Measurements from ENCODE around the gene FEV. TPM values are rescaled to one million over a fixed set of nuclear protein-coding genes. Genes with fewer than 3 reads are reported as not detected.
A peak's percentile ranks its signal among the peaks of the same experiment; 100 is the strongest.

Gene FEV
- total RNA-seq, 1 donor from 2014 or later, result not detected

DNA sequence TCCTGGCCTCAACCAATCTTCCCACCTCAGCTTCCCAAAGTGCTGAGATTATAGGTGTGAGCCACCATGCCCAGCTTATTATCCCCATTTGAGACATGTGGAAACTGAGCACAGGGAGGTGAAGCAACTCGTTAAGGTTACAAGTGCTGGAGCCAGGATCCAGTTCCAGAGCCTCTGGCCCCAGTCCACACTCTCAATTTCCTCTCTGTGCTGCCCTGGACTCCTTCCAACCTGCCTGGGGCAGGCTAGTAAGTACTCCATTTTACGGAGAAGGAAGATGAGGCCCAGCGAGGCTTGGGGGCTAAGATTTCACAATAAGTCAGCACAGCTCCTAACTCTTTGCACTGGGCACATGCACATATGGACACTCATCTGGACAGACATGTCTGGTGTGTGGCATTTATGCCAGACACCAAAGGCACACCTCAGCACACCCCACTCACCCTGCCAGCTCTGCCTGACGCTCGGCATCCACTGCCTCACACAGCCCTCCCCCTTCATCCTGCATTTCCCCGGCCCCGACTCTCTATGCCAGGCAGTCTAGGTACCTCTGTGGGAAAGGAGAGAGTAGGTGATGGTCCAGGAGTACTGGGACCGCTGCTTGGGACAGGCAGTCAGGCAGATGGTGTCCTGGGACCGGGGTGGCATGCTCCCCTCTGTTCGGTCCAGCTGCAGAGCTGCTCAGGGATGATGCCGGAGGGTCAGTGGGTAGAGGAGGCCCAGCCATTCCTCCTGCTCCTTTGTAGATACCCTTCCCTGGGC is 35.8 kb upstream of the FEV start:
- Mint-ChIP-seq H3K9me3 (ENCODE audit: low read depth) (no peaks in the 10 kb centered on the region), H3K4me1 (ENCODE audit: low read depth) (no peaks in the 10 kb centered on the region), H3K4me3 (ENCODE audit: unreplicated experiment) (no peak overlapping the region), H3K27me3 (ENCODE audit: low read depth) (peaks cover 39% of the 10 kb centered on the region), H3K36me3 (ENCODE audit: low read depth) (no peaks in the 10 kb centered on the region), H3K27ac (ENCODE audit: unreplicated experiment) (no peak overlapping the region)
- DNase-seq (ENCODE audit: low spot score), result peak; percentile 49
- TF ChIP-seq, protein P1, sequence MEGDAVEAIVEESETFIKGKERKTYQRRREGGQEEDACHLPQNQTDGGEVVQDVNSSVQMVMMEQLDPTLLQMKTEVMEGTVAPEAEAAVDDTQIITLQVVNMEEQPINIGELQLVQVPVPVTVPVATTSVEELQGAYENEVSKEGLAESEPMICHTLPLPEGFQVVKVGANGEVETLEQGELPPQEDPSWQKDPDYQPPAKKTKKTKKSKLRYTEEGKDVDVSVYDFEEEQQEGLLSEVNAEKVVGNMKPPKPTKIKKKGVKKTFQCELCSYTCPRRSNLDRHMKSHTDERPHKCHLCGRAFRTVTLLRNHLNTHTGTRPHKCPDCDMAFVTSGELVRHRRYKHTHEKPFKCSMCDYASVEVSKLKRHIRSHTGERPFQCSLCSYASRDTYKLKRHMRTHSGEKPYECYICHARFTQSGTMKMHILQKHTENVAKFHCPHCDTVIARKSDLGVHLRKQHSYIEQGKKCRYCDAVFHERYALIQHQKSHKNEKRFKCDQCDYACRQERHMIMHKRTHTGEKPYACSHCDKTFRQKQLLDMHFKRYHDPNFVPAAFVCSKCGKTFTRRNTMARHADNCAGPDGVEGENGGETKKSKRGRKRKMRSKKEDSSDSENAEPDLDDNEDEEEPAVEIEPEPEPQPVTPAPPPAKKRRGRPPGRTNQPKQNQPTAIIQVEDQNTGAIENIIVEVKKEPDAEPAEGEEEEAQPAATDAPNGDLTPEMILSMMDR (IDR thresholded peaks at IDR 0.05), result no peak

DNA sequence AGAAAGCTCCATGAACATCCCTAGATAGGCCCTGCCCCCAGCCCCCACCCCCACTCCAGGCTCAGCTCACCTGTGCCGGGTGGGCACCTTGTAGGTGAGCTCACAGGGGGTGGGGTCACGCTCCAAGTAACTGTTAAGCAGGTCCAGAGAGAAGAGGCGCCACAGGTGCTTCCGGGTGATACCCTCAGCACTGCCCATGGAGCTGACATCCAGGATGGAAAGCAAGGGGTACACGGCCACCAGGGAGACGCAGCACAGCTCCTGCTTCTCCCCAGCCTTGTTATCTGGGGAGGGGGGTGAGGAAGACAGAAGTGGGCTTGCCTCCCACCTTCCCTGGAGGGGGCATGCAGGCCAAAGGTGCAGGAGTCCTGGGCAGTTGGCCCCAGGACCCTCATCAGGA is 34.5 kb upstream of the FEV start:
- Mint-ChIP-seq H3K9me3 (ENCODE audit: low read depth) (no peaks in the 10 kb centered on the region), H3K27ac (ENCODE audit: unreplicated experiment) (no peak overlapping the region), H3K36me3 (ENCODE audit: low read depth) (no peaks in the 10 kb centered on the region), H3K27me3 (ENCODE audit: low read depth) (peaks cover 37% of the 10 kb centered on the region), H3K4me1 (ENCODE audit: low read depth) (no peaks in the 10 kb centered on the region), H3K4me3 (ENCODE audit: unreplicated experiment) (no peak overlapping the region)
- peak; percentile 54 for DNase-seq (ENCODE audit: low spot score)
- TF ChIP-seq, protein P1 (IDR thresholded peaks at IDR 0.05), result no peak

DNA sequence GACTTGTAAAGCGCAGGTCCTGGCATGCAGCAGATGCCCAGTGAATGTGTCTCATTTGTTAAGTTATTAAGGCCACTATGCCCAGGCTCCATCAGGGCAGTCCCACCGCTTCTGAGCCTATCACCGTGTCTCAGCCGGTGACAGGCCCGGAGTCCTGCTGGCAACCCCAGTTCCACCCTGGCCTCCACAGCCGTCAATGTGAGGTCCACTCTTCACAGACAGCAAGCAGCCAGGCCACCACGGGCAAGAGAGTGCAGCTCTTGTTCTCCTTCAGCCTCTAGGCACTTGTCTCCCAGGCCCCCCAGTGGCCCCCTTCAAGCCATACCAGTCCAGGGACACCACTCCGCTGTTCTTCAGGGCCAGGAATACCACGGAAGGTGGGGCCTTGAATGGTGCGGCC is 33.7 kb upstream of the FEV start:
- no peak overlapping the region for H3K27ac Mint-ChIP-seq (ENCODE audit: unreplicated experiment)
- peaks cover 43% of the 10 kb centered on the region for H3K27me3 Mint-ChIP-seq (ENCODE audit: low read depth)
- H3K36me3 Mint-ChIP-seq (ENCODE audit: low read depth), result no peaks in the 10 kb centered on the region
- no peak overlapping the region for H3K4me3 Mint-ChIP-seq (ENCODE audit: unreplicated experiment)
- H3K4me1 Mint-ChIP-seq (ENCODE audit: low read depth), result no peaks in the 10 kb centered on the region
- TF ChIP-seq, protein P1 (IDR thresholded peaks at IDR 0.05), result no peak
- peak; percentile 57 for DNase-seq (ENCODE audit: low spot score)
- H3K9me3 Mint-ChIP-seq (ENCODE audit: low read depth), result no peaks in the 10 kb centered on the region

DNA sequence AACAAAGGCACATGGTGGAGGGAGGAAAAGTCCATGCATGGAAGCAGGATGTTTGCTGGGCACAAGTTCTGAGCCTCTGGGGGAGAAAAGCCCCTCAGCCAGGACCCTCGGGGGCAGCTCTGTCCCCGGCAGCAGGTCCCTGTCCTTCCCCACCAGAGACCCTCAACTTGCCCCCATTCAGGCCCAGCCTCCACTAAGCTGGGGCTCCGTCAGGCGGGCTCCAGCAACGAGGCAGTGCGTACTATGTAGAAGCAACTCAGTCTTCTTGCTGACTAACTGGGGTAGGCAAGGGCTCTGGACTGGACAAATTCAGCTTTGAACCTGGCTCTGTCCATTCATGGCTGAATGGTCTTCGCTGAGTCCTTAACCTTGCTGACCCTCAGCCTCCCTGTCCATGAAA is 33.3 kb upstream of the FEV start:
- Mint-ChIP-seq H3K9me3 (ENCODE audit: low read depth) (no peaks in the 10 kb centered on the region), H3K27ac (ENCODE audit: unreplicated experiment) (no peak overlapping the region)

DNA sequence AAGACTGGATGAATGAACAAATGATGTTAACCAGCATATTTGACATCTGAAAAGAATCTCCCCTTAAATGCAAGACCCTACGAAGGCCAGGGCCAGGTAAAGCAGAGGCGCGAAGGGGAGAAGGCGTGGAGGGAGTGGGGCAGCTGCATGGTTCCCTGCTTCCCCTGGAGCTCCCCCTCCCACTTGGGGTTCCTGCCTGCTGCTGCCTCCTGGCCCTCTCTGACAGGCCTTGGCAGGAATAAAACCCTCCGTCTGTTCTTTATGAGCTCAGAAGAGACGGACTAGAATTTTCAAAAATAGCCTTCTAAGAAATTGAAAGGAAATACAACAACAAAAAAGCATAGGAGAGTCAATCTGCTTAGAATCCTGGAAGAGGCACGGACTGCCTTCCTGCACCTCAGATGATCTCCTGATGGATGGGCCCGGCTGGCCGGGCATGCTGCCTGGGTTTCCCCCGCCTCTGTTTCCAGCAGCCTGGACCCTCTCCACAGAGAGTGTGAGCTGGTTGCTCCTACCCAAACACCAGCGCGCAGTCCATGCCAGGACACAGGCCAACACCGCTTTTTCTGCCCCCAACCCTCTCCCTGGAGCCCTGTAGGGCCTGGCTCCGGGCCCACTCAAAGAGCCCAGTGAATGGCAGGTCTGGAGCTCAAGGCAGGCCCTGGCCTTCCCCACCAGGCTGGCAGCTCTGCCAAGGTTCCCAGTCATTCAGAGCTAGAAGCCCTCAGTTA is 32.4 kb upstream of the FEV start:
- Mint-ChIP-seq H3K27me3 (ENCODE audit: low read depth) (peaks cover 52% of the 10 kb centered on the region), H3K4me3 (ENCODE audit: unreplicated experiment) (no peak overlapping the region), H3K4me1 (ENCODE audit: low read depth) (no peaks in the 10 kb centered on the region), H3K36me3 (ENCODE audit: low read depth) (no peaks in the 10 kb centered on the region), H3K9me3 (ENCODE audit: low read depth) (no peaks in the 10 kb centered on the region), H3K27ac (ENCODE audit: unreplicated experiment) (no peak overlapping the region)
- TF ChIP-seq, protein P1 (IDR thresholded peaks at IDR 0.05), result no peak
- DNase-seq (ENCODE audit: low spot score), result peak; percentile 82

More for the DNA sequence above, 33.3 kb upstream of the FEV start:
- peak; percentile 58 for DNase-seq (ENCODE audit: low spot score)
- Mint-ChIP-seq H3K36me3 (ENCODE audit: low read depth) (no peaks in the 10 kb centered on the region), H3K4me3 (ENCODE audit: unreplicated experiment) (no peak overlapping the region), H3K4me1 (ENCODE audit: low read depth) (no peaks in the 10 kb centered on the region), H3K27me3 (ENCODE audit: low read depth) (peaks cover 46% of the 10 kb centered on the region)
- TF ChIP-seq, protein P1 (IDR thresholded peaks at IDR 0.05), result no peak
